ENCODE results near the gene C4BPB. TPM values are rescaled to one million over a fixed set of nuclear protein-coding genes. Genes with fewer than 3 reads are reported as not detected.
A peak's percentile ranks its signal among the peaks of the same experiment; 100 is the strongest.

The C4BPB gene
- total RNA-seq, 4 donors from 2014 or later, result not detected

GRCh38 chr1:207072233-207072632, 16.4 kb upstream of the C4BPB start:
- intact Hi-C loops (cut with DNase I), result loop anchor here (10.0 kb wide), 1 partner anchor 67 kb away; no protein-coding TSS in a partner anchor
- peaks cover 30 to 31% of the 10 kb centered on the region in 2 donors for H3K4me1 ChIP-seq
- peak overlapping the region in 2 of 3 donors; percentile 24 to 98 for H3K27ac ChIP-seq
- no peak for TF ChIP-seq POLR2A (IDR thresholded peaks at IDR 0.05)
- TF ChIP-seq CTCF (IDR thresholded peaks at IDR 0.05), result no peak
- peaks cover 34 to 51% of the 10 kb centered on the region in 2 donors for H3K36me3 ChIP-seq
- no peaks in the 10 kb centered on the region for H3K27me3 ChIP-seq
- no peak for DNase-seq
- no peaks in the 10 kb centered on the region for H3K9me3 ChIP-seq
- 87 to 91% methylated on average over 8 of the region's 8 CpGs for WGBS, 2 donors
- H3K4me3 ChIP-seq (replicated peaks in 1 of 3), result no peak overlapping the region

- intact Hi-C loops (cut with DNase I), result loop anchor here (10.0 kb wide), 1 partner anchor 69 kb away; no protein-coding TSS in a partner anchor
- Histone ChIP-seq H3K27ac (peak overlapping the region in 2 of 3 donors; percentile 56 to 98), H3K9me3 (no peaks in the 10 kb centered on the region), H3K27me3 (no peaks in the 10 kb centered on the region), H3K4me3 (replicated peaks in 1 of 3) (no peak overlapping the region), H3K36me3 (peaks cover 30 to 43% of the 10 kb centered on the region in 2 donors), H3K4me1 (peaks cover 13 to 17% of the 10 kb centered on the region in 2 donors)
- no peak for TF ChIP-seq CTCF (IDR thresholded peaks at IDR 0.05)
- DNase-seq, result no peak
- 61% methylated on average over 4 of the region's 4 CpGs for WGBS, 2 donors
Observed at GRCh38 chr1:207073906-207074820, 14.5 kb upstream of the C4BPB start.

- intact Hi-C loops (cut with DNase I), result loop anchor here (10.0 kb wide), 1 partner anchor 72 kb away; no protein-coding TSS in a partner anchor
- peak overlapping the region in 2 of 3 donors; percentile 18 to 26 for H3K27ac ChIP-seq
Observed at GRCh38 chr1:207076181-207076955, 12.3 kb upstream of the C4BPB start.

DNA sequence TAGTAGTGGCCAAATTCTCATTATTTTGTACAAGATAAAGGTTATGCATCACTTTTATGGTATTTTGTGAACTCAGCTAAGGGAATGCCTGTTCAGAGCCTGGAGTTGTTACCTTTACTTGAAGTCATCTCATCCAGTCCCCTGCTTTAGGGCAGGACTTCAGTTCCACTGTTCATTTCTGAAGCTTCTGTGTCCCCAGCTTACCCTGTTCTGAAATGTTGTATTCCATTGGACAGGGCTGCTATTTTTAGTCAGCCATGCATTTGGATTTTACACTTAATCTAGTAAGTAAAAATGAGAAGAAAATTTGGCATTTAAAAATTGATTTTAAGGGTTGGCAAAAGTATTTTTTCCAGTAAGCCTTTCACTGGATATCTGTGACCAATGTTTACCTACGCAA, 11.6 kb upstream of the C4BPB start:
- Histone ChIP-seq H3K36me3 (peaks cover 7 to 23% of the 10 kb centered on the region in 2 donors), H3K27me3 (no peaks in the 10 kb centered on the region), H3K4me3 (replicated peaks in 1 of 3) (no peak overlapping the region), H3K4me1 (peaks cover 7 to 11% of the 10 kb centered on the region in 2 donors), H3K27ac (peak overlapping the region in 2 of 3 donors; percentile 18 to 26), H3K9me3 (no peaks in the 10 kb centered on the region)
- TF ChIP-seq CTCF (IDR thresholded peaks at IDR 0.05) (no peak), POLR2A (IDR thresholded peaks at IDR 0.05) (no peak)
- no peak for DNase-seq
- intact Hi-C loops (cut with DNase I), result loop anchor here (10.0 kb wide), 1 partner anchor 72 kb away; no protein-coding TSS in a partner anchor
- 98% methylated on average over 1 of the region's 1 CpG for WGBS, 2 donors

More at GRCh38 chr1:207076181-207076955, 12.3 kb upstream of the C4BPB start:
- no peaks in the 10 kb centered on the region for H3K9me3 ChIP-seq
- peaks cover 7 to 11% of the 10 kb centered on the region in 2 donors for H3K4me1 ChIP-seq
- H3K4me3 ChIP-seq (replicated peaks in 1 of 3), result no peak overlapping the region
- DNase-seq, result no peak
- 82 to 85% methylated on average over 5 of the region's 5 CpGs for WGBS, 2 donors
- TF ChIP-seq POLR2A (IDR thresholded peaks at IDR 0.05), result no peak
- no peak for TF ChIP-seq CTCF (IDR thresholded peaks at IDR 0.05)
- H3K27me3 ChIP-seq, result no peaks in the 10 kb centered on the region
- peaks cover 14 to 29% of the 10 kb centered on the region in 2 donors for H3K36me3 ChIP-seq
